Loucy (cell line): ENCODE data around the gene POC1A.

Source experiments
- CTCF ChIP-seq: fragments of 200-600 bp; sonication (generic); conservative IDR thresholded peaks from 2 replicates; pipeline ENCODE4 v1.5.1; 2014; ENCODE audit warnings: mild to moderate bottlenecking, antibody characterized with exemption, low read length
- EZH2phosphoT487 ChIP-seq: fragments of 200-600 bp; IDR thresholded peaks from 2 replicates; pipeline ENCODE4 v1.6.1; 2018; ENCODE audit warnings: antibody characterized with exemption, mild to moderate bottlenecking, moderate library complexity, borderline replicate concordance

GRCh38 chr3:52069135-52069534 is 85.1 kb downstream of the POC1A start:
- no peak for TF ChIP-seq CTCF
- TF ChIP-seq EZH2phosphoT487, result no peak
